Right renal pelvis (tissue), 4 donors: ENCODE measurements around the gene FRMD5. TPM values are rescaled to one million over a fixed set of nuclear protein-coding genes. Genes with fewer than 3 reads are reported as not detected.

Source experiments
- polyA plus RNA-seq, 4 donors: library from polyadenylated mRNA; unstranded; fragments of 120-200 nt; gene quantifications; one replicate each; pipeline ENCODE4 v1.2.1, GENCODE V29; 2013; ENCODE audit not compliant: insufficient read length in 4 of 4

The FRMD5 gene
- polyA plus RNA-seq, 4 donors: 0.91 to 1.1 (median 0.99) TPM

Other genes starting within 250 kb of the FRMD5 start
- 100 to 1,000 TPM in 3 of 4 donors, 10 to 100 TPM in 1; 97.5 to 129 (median 124) TPM for gene GOLM2, start 93.4 kb upstream of the FRMD5 start, polyA plus RNA-seq
- 10 to 100 TPM; 59.7 to 69.1 (median 65.4) TPM for gene CTDSPL2, start 232.4 kb upstream of the FRMD5 start, polyA plus RNA-seq